Measurements from ENCODE around the gene NTN4.

- TF ChIP-seq, protein P1, sequence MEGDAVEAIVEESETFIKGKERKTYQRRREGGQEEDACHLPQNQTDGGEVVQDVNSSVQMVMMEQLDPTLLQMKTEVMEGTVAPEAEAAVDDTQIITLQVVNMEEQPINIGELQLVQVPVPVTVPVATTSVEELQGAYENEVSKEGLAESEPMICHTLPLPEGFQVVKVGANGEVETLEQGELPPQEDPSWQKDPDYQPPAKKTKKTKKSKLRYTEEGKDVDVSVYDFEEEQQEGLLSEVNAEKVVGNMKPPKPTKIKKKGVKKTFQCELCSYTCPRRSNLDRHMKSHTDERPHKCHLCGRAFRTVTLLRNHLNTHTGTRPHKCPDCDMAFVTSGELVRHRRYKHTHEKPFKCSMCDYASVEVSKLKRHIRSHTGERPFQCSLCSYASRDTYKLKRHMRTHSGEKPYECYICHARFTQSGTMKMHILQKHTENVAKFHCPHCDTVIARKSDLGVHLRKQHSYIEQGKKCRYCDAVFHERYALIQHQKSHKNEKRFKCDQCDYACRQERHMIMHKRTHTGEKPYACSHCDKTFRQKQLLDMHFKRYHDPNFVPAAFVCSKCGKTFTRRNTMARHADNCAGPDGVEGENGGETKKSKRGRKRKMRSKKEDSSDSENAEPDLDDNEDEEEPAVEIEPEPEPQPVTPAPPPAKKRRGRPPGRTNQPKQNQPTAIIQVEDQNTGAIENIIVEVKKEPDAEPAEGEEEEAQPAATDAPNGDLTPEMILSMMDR (IDR thresholded peaks at IDR 0.05): no peak
- TF ChIP-seq IRF3 (IDR thresholded peaks at IDR 0.05; ENCODE audit: low read depth, low read length) (no peak), SIN3A (IDR thresholded peaks at IDR 0.05; ENCODE audit: borderline replicate concordance, low read depth, low read length) (no peak), JUND (IDR thresholded peaks at IDR 0.05) (no peak), SMC3 (IDR thresholded peaks at IDR 0.05; ENCODE audit: low read depth, low read length) (no peak), RAD21 (IDR thresholded peaks at IDR 0.05; ENCODE audit: low read length) (no peak)
Measured at GRCh38 chr12:95789126-95790032, 1.2 kb downstream of the NTN4 start.
